Large intestine (tissue), 3 donors: ENCODE results near the gene ACER3. TPM values are rescaled to one million over a fixed set of nuclear protein-coding genes. Genes with fewer than 3 reads are reported as not detected.
"Not testable (repeated sequence)": the region's sequence is repeated elsewhere in the genome, so short reads cannot be mapped to it uniquely, and the experiment has no call there.

ENCODE experiments used
- DNase-seq, 2 donors: peaks; one replicate each; pipeline versions ENCODE4 v3.0.0 to v3.0.0-alpha.2; 2013
- H3K27ac ChIP-seq: one replicate; pipeline ENCODE4 v1.5.1; 2013; ENCODE audit warnings: low read length
- H3K27me3 ChIP-seq: 2 replicates; pipeline ENCODE4 v1.6.1; 2013; ENCODE audit warnings: low read length; ENCODE audit not compliant: control insufficient read depth, insufficient read depth
- H3K36me3 ChIP-seq: 2 replicates; pipeline ENCODE4 v1.6.1; 2013; ENCODE audit warnings: low read length; ENCODE audit not compliant: control insufficient read depth, insufficient read depth
- H3K4me1 ChIP-seq: one replicate; pipeline ENCODE4 v1.6.1; 2013; ENCODE audit warnings: low read length; ENCODE audit not compliant: control insufficient read depth, insufficient read depth
- H3K4me3 ChIP-seq: one replicate; pipeline ENCODE4 v1.5.1; 2013; ENCODE audit warnings: low read length
- H3K9me3 ChIP-seq: one replicate; pipeline ENCODE4 v1.6.1; 2013; ENCODE audit warnings: mild to moderate bottlenecking, low read depth, low read length, moderate library complexity; ENCODE audit not compliant: control insufficient read depth
- WGBS: methylation state at CpG from one replicate; pipeline ENCODE4 v1.1.5; 2013; ENCODE audit warnings: low lambda C conversion rate; ENCODE audit not compliant: insufficient coverage; 5-methylcytosine and 5-hydroxymethylcytosine counted together
- polyA plus RNA-seq: library from polyadenylated mRNA; unstranded; fragments of 120-200 nt; gene quantifications from one replicate; pipeline ENCODE4 v1.2.1, GENCODE V29; 2013

Gene ACER3
- polyA plus RNA-seq, 1 donor: 9.4 TPM

GRCh38 chr11:77046060-77046501 lies 185.4 kb downstream of the ACER3 start:
- DNase-seq: peak; percentile 52 to 66
- WGBS: no CpG with 5 or more reads among the region's 39 CpGs
- peaks cover 20% of the 10 kb centered on the region for H3K4me1 ChIP-seq
- H3K9me3 ChIP-seq: no peaks in the 10 kb centered on the region
- no peaks in the 10 kb centered on the region for H3K36me3 ChIP-seq
- no peak overlapping the region for H3K4me3 ChIP-seq
- H3K27ac ChIP-seq: no peak overlapping the region
- no peaks in the 10 kb centered on the region for H3K27me3 ChIP-seq

- peak; percentile 92 to 95 for DNase-seq
- 7% methylated on average over 3 of the region's 15 CpGs for WGBS
- H3K4me1 ChIP-seq: peaks cover 20% of the 10 kb centered on the region
- H3K36me3 ChIP-seq: no peaks in the 10 kb centered on the region
- peak overlapping the region; percentile 37 for H3K4me3 ChIP-seq
- H3K27me3 ChIP-seq: no peaks in the 10 kb centered on the region
- peak overlapping the region; percentile 56 for H3K27ac ChIP-seq
- no peaks in the 10 kb centered on the region for H3K9me3 ChIP-seq
Measured at GRCh38 chr11:77047007-77047927, 186.5 kb downstream of the ACER3 start.

GRCh38 chr11:77047928-77048446 lies 187.3 kb downstream of the ACER3 start:
- H3K9me3 ChIP-seq, H3K27me3 ChIP-seq, H3K36me3 ChIP-seq, H3K4me3 ChIP-seq, DNase-seq, H3K27ac ChIP-seq: not testable (repeated sequence)
- peaks cover 20% of the 10 kb centered on the region for H3K4me1 ChIP-seq
- WGBS: no CpG with 5 or more reads among the region's 7 CpGs

DNA sequence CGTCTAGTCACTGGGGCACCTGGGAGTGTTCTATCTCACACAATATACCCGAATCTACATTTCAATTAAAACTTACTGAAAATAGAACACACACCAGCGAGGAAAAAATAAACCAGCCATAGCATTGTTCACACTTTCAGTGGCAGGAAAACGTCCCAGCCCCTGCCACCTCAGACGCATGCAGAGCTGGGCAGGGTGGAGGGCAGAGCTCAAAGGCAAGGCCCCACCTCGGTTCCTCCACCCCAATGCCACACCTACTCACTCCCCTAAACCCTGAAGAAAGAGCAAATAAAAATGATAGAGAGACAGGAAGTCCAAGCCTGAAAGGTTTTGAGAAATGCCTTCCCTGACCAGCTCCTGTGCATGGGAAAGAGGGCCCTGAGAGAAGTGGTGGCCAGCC lies 188.3 kb downstream of the ACER3 start:
- no CpG with 5 or more reads among the region's 6 CpGs for WGBS
- no peak overlapping the region for H3K4me3 ChIP-seq
- DNase-seq: peak in 1 of 2 donors; percentile 46
- H3K9me3 ChIP-seq: no peaks in the 10 kb centered on the region
- H3K27me3 ChIP-seq: no peaks in the 10 kb centered on the region
- H3K4me1 ChIP-seq: peaks cover 20% of the 10 kb centered on the region
- peak overlapping the region; percentile 28 for H3K27ac ChIP-seq
- no peaks in the 10 kb centered on the region for H3K36me3 ChIP-seq

DNA sequence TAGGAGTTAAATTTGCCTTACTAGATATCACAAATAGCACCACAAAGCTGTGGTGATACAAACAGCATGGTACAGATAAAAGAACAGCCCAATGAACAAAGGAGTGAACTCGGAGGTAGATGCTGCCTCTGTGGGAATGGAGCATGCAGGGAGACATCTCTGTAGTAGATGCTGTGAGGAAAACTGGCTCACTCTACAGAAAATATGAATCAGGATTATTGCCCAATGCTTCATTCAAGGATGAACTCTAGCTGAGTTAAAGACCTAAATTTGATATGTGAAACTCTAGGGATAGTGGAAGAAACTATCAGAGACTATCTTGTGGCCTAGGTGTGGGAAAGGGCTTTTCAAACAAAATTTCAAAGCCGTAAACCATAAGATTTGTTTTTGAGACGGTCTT lies 190.8 kb downstream of the ACER3 start:
- no CpG with 5 or more reads among the region's 3 CpGs for WGBS
- H3K27ac ChIP-seq: no peak overlapping the region
- H3K4me1 ChIP-seq: peaks cover 11% of the 10 kb centered on the region
- no peaks in the 10 kb centered on the region for H3K27me3 ChIP-seq
- H3K4me3 ChIP-seq: no peak overlapping the region
- DNase-seq: no peak
- no peaks in the 10 kb centered on the region for H3K36me3 ChIP-seq
- H3K9me3 ChIP-seq: peaks cover 10% of the 10 kb centered on the region

- Histone ChIP-seq H3K36me3 (no peaks in the 10 kb centered on the region), H3K27ac (no peak overlapping the region), H3K4me1 (peaks cover 11% of the 10 kb centered on the region), H3K27me3 (no peaks in the 10 kb centered on the region), H3K4me3 (no peak overlapping the region), H3K9me3 (peaks cover 20% of the 10 kb centered on the region)
- no CpG with 5 or more reads among the region's 7 CpGs for WGBS
- no peak for DNase-seq
Measured at GRCh38 chr11:77052518-77052917, 191.8 kb downstream of the ACER3 start.

- Histone ChIP-seq H3K27ac (no peak overlapping the region), H3K27me3 (no peaks in the 10 kb centered on the region), H3K9me3 (peaks cover 25% of the 10 kb centered on the region), H3K36me3 (no peaks in the 10 kb centered on the region), H3K4me3 (no peak overlapping the region), H3K4me1 (peaks cover 11% of the 10 kb centered on the region)
- DNase-seq: no peak
- 20% methylated on average over 2 of the region's 14 CpGs for WGBS
Measured at GRCh38 chr11:77053217-77054015, 192.7 kb downstream of the ACER3 start.

DNA sequence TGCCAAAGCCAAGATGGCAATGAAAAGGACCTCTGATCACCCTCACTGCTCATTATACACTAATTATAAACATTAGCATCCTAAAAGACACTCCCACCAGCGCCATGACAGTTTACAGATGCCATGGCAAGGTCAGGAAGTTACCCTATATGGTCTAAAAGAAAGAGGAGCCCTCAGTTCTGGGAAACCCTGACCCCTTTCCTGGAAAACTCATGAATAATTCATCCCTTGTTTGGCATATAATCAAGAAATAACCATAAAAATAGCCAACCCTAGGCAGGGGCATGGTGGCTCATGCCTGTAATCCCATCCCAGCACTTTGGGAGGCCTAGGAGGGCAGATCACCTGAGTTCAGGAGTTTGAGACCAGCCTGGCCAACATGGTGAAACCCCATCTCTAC lies 193.4 kb downstream of the ACER3 start:
- no peak overlapping the region for H3K4me3 ChIP-seq
- H3K27ac ChIP-seq: no peak overlapping the region
- H3K27me3 ChIP-seq: no peaks in the 10 kb centered on the region
- peaks cover 25% of the 10 kb centered on the region for H3K9me3 ChIP-seq
- H3K36me3 ChIP-seq: no peaks in the 10 kb centered on the region
- peaks cover 5% of the 10 kb centered on the region for H3K4me1 ChIP-seq
- DNase-seq: no peak
- WGBS: no CpG with 5 or more reads among the region's 1 CpG

DNA sequence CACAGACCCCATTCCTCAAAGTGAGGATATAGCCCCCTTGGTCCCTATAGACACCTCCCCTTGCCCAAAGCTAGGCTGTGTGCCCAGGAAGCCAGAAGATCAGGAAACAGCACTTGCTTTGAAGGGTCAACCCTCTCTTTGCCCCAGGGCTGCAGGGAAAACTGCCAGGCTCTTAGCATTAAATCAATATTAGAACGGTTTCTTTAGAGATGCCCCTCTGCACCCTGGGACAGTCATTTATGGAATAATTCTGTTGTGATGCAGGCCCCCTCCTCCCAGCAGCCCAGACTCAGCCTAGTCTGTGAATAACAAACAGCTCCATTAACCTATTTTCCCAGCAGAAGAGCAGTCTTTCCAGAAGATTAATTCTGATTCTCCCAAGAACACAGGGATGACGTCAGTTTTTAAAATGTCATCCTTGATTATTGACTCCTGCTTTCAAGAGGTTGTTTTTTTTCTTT lies 194.4 kb downstream of the ACER3 start:
- peaks cover 25% of the 10 kb centered on the region for H3K9me3 ChIP-seq
- H3K4me3 ChIP-seq: no peak overlapping the region
- WGBS: 100% methylated on average over 1 of the region's 2 CpGs
- H3K36me3 ChIP-seq: no peaks in the 10 kb centered on the region
- H3K27ac ChIP-seq: no peak overlapping the region
- no peaks in the 10 kb centered on the region for H3K27me3 ChIP-seq
- DNase-seq: no peak
- no peaks in the 10 kb centered on the region for H3K4me1 ChIP-seq

DNA sequence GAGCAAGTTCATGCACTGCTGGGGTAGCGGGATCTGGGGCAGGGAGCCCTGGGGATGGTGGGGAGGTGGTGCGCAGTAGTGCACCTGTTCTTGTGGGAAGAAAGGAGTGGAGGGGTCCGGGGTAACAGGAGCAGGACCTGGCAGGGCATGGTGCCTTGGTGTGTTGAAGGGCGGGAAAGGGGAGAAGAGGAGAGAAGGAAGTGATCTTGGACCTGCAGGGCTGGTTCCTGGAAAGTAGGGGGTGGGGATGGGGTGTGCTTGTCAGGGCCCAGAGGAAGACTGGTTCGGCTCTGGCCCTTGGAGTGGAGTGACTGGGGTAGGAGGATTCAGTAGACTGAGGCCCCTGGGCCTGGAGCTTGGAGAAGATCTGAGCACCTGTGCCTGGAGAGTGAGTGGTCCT lies 195.2 kb downstream of the ACER3 start:
- 100% methylated on average over 2 of the region's 5 CpGs for WGBS
- no peak for DNase-seq
- no peaks in the 10 kb centered on the region for H3K4me1 ChIP-seq
- no peak overlapping the region for H3K4me3 ChIP-seq
- H3K27ac ChIP-seq: no peak overlapping the region
- H3K9me3 ChIP-seq: peaks cover 25% of the 10 kb centered on the region
- H3K36me3 ChIP-seq: no peaks in the 10 kb centered on the region
- no peaks in the 10 kb centered on the region for H3K27me3 ChIP-seq
